NCI-H1930 (cell line): ENCODE results near the gene BPIFB4.
"Not testable (repeated sequence)": the region's sequence is repeated elsewhere in the genome, so short reads cannot be mapped to it uniquely, and the experiment has no call there.

Source experiments
- DNase-seq, 2 experiments: peaks; one replicate each; lab custom pipeline; 2025; lab: John Stamatoyannopoulos, UW

Gene BPIFB4

GRCh38 chr20:33079259-33079658 lies at the start of gene BPIFB4:
BPIFB4 (plus strand) TSS chr20:33079643; CDS start chr20:33081527, 1,884 bp downstream.
- DNase-seq: no peak

- DNase-seq: no peak
These were observed 49.4 kb upstream of the BPIFB4 start for GRCh38 chr20:33030076-33030475.

- no peak for DNase-seq
These were observed 48.9 kb upstream of the BPIFB4 start for GRCh38 chr20:33030569-33030968.

GRCh38 chr20:33031531-33031930 lies 47.9 kb upstream of the BPIFB4 start, which contains the start of gene BPIFB6:
BPIFB6 (plus strand) TSS chr20:33031648; CDS start chr20:33031648, 0 bp downstream.
- no peak for DNase-seq

- no peak for DNase-seq
These were observed 46.9 kb upstream of the BPIFB4 start for GRCh38 chr20:33032555-33032954.

GRCh38 chr20:33033381-33033780 lies 46.1 kb upstream of the BPIFB4 start:
- DNase-seq: no peak

GRCh38 chr20:33034115-33034514 lies 45.3 kb upstream of the BPIFB4 start:
- DNase-seq: no peak

- no peak for DNase-seq
These were observed 44.4 kb upstream of the BPIFB4 start for GRCh38 chr20:33034901-33035492.

- no peak for DNase-seq
These were observed 42.0 kb upstream of the BPIFB4 start for GRCh38 chr20:33037456-33037855.

- no peak for DNase-seq
These were observed 41.2 kb upstream of the BPIFB4 start for GRCh38 chr20:33038243-33038642.

GRCh38 chr20:33042430-33042829 lies 37.0 kb upstream of the BPIFB4 start:
- DNase-seq: no peak

- DNase-seq: no peak
These were observed 36.3 kb upstream of the BPIFB4 start for GRCh38 chr20:33042983-33043730.

- no peak for DNase-seq
These were observed 35.7 kb upstream of the BPIFB4 start for GRCh38 chr20:33043731-33044181.

GRCh38 chr20:33045129-33045721 lies 34.2 kb upstream of the BPIFB4 start:
- not testable (repeated sequence) for DNase-seq

- DNase-seq: no peak
These were observed 33.0 kb upstream of the BPIFB4 start for GRCh38 chr20:33046412-33046811.

- no peak for DNase-seq
These were observed 28.1 kb upstream of the BPIFB4 start for GRCh38 chr20:33051333-33051732.

- DNase-seq: no peak
These were observed 25.9 kb upstream of the BPIFB4 start, which contains the start of gene BPIFB3 for GRCh38 chr20:33053291-33054106. BPIFB3 (plus strand) TSS chr20:33053903; CDS start chr20:33055436, 1,533 bp downstream.

GRCh38 chr20:33054381-33054780 lies 25.1 kb upstream of the BPIFB4 start:
- DNase-seq: no peak

GRCh38 chr20:33054791-33055190 lies 24.7 kb upstream of the BPIFB4 start:
- DNase-seq: no peak

GRCh38 chr20:33059136-33059535 lies 20.3 kb upstream of the BPIFB4 start:
- DNase-seq: no peak

GRCh38 chr20:33059741-33060390 lies 19.6 kb upstream of the BPIFB4 start:
- DNase-seq: no peak

- no peak for DNase-seq
These were observed 17.8 kb upstream of the BPIFB4 start for GRCh38 chr20:33061658-33062028.
